ENCODE measurements around the gene IL27RA.

The IL27RA gene

GRCh38 chr19:13985771-13986347, 45.7 kb upstream of the IL27RA start:
- no peak for TF ChIP-seq CTCF (IDR thresholded peaks at IDR 0.05; ENCODE audit: control insufficient read depth, extremely low read depth, insufficient read depth)
- H3K4me3 ChIP-seq (ENCODE audit: low read depth, low read length) = no peak overlapping the region
- DNase-seq (ENCODE audit: low read depth) = no peak

GRCh38 chr19:13986348-13986904, 45.1 kb upstream of the IL27RA start:
- no peak for TF ChIP-seq CTCF (IDR thresholded peaks at IDR 0.05; ENCODE audit: control insufficient read depth, extremely low read depth, insufficient read depth)
- no peak overlapping the region for H3K4me3 ChIP-seq (ENCODE audit: low read depth, low read length)
- DNase-seq (ENCODE audit: low read depth) = no peak

GRCh38 chr19:13987101-13987890, 44.3 kb upstream of the IL27RA start:
- no peak for TF ChIP-seq CTCF (IDR thresholded peaks at IDR 0.05; ENCODE audit: control insufficient read depth, extremely low read depth, insufficient read depth)
- no peak overlapping the region for H3K4me3 ChIP-seq (ENCODE audit: low read depth, low read length)
- no peak for DNase-seq (ENCODE audit: low read depth)

- H3K4me3 ChIP-seq (ENCODE audit: low read depth, low read length) = no peak overlapping the region
- no peak for DNase-seq (ENCODE audit: low read depth)
- no peak for TF ChIP-seq CTCF (IDR thresholded peaks at IDR 0.05; ENCODE audit: control insufficient read depth, extremely low read depth, insufficient read depth)
Observed at GRCh38 chr19:13989487-13989886, 42.1 kb upstream of the IL27RA start.

- TF ChIP-seq CTCF (IDR thresholded peaks at IDR 0.05; ENCODE audit: control insufficient read depth, extremely low read depth, insufficient read depth) = no peak
- H3K4me3 ChIP-seq (ENCODE audit: low read depth, low read length) = no peak overlapping the region
- no peak for DNase-seq (ENCODE audit: low read depth)
Observed at GRCh38 chr19:13990085-13990484, 41.5 kb upstream of the IL27RA start.

GRCh38 chr19:13992025-13992424, 39.5 kb upstream of the IL27RA start:
- TF ChIP-seq CTCF (IDR thresholded peaks at IDR 0.05; ENCODE audit: control insufficient read depth, extremely low read depth, insufficient read depth) = no peak
- no peak for DNase-seq (ENCODE audit: low read depth)
- no peak overlapping the region for H3K4me3 ChIP-seq (ENCODE audit: low read depth, low read length)
